GM12864 (cell line): ENCODE data around the gene COPS3.

Experiments
- DNase-seq: peaks from one replicate; pipeline ENCODE4 v3.0.0-alpha.2; 2011; ENCODE audit warnings: low read depth
- H3K4me3 ChIP-seq: 2 replicates; pipeline ENCODE4 v1.5.1; 2011; ENCODE audit warnings: mild to moderate bottlenecking, low read depth, low read length, control low read depth
- TF ChIP-seq, protein P1 (sequence below): IDR thresholded peaks from 2 replicates; pipeline ENCODE4 v1.5.1; 2011; ENCODE audit warnings: low read depth, mild to moderate bottlenecking, moderate library complexity, low read length, control low read depth, inconsistent platforms; ENCODE audit errors: missing control alignments

The COPS3 gene

DNA sequence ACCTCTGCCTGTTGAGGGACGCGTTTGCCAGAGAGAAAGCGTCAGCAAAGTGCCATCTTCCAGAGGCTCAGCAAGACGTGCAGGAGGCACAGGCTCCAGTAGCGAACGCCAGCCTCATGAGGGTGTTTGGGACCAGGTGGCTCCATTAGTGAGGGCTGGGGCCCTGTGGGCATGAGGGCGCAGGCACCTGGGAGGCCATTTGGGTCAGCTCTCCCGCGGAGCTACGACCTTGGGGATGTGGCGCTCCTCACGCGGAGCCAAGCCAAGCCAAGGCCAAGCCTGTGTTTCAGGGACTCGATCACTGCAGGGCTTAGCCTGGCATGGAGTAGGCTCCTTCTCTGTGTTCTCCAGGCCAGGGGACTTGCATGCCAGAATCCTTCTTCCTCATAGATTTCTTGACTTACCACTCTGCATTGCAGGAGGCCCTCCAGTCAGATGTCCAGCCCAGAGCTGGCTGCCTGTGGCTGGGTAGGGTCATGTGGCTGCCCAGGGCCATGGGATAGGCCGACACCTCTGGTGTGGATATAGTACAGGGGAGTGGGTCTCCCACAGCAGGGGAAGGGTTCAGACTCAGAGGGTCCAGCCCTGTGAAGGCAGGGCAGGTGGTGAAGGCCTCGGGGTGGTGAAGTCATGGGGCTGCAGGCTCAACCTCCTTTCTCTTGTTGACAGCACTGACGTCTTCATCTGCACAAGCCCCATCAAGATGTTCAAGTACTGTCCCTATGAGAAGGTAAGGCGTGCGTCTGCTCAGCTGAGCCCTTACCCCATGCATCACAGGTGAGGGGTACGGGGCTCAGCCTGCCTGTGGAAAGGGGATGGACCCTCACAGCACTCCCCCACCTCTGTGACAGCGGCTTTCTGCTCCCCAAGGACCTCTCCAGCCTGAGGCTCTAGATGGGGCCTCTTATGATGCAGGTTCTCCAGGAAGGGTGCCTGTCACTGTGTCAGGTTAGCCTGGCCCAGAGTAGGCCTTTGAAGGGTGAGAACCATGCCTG, 41.8 kb upstream of the COPS3 start:
- H3K4me3 ChIP-seq: no peak overlapping the region
- no peak for DNase-seq
- TF ChIP-seq, protein P1, sequence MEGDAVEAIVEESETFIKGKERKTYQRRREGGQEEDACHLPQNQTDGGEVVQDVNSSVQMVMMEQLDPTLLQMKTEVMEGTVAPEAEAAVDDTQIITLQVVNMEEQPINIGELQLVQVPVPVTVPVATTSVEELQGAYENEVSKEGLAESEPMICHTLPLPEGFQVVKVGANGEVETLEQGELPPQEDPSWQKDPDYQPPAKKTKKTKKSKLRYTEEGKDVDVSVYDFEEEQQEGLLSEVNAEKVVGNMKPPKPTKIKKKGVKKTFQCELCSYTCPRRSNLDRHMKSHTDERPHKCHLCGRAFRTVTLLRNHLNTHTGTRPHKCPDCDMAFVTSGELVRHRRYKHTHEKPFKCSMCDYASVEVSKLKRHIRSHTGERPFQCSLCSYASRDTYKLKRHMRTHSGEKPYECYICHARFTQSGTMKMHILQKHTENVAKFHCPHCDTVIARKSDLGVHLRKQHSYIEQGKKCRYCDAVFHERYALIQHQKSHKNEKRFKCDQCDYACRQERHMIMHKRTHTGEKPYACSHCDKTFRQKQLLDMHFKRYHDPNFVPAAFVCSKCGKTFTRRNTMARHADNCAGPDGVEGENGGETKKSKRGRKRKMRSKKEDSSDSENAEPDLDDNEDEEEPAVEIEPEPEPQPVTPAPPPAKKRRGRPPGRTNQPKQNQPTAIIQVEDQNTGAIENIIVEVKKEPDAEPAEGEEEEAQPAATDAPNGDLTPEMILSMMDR: no peak

DNA sequence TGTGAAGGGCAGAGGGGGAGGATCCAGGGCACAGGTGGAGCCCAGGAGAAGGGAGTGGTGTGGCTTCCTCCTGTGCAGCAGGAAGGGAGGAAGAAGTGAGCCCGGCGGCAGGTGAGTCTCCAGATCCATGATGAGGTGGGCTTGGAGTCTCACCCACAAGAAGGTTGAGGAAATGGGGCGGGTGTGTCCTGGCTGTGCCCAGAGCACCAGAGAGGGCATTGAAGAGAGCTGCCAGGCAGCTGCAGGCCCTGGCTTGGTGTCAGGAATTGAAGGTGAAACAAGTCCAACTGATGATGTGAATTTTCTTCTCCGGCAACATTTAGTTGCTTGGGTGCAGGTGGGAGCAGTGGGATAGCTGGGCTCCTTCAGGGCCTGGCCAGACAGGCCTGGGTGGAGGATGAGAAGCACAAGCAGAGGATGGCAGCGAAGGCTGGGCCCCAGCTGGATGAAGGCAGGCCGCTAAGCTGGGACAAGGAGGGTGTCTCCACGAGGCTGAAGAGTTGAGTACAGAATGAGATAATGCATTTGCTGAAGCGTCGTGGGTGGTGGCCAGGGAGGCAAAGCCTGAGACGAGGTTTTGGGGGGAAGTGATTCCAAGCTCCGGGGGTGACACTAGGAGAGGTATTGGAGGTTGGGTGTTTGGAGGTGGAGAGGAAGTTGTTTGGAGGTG, 40.4 kb upstream of the COPS3 start:
- TF ChIP-seq, protein P1: no peak
- DNase-seq: no peak
- no peak overlapping the region for H3K4me3 ChIP-seq

DNA sequence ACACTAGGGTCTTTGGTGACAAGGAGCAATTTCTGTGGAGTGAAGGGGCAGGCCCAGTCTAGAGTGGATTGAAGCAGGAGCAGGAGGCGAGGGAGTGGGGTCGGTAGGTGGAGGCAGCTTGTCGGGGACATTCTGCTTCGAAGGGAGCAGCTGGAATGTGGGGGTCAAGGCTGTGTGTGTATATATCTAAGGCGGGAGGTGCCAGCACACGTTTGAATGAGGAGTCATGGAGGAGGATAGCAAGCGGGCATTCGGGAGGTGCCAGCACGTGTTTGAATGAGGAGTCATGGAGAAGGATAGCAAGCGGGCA, 39.8 kb upstream of the COPS3 start:
- no peak overlapping the region for H3K4me3 ChIP-seq
- TF ChIP-seq, protein P1: no peak
- DNase-seq: no peak

DNA sequence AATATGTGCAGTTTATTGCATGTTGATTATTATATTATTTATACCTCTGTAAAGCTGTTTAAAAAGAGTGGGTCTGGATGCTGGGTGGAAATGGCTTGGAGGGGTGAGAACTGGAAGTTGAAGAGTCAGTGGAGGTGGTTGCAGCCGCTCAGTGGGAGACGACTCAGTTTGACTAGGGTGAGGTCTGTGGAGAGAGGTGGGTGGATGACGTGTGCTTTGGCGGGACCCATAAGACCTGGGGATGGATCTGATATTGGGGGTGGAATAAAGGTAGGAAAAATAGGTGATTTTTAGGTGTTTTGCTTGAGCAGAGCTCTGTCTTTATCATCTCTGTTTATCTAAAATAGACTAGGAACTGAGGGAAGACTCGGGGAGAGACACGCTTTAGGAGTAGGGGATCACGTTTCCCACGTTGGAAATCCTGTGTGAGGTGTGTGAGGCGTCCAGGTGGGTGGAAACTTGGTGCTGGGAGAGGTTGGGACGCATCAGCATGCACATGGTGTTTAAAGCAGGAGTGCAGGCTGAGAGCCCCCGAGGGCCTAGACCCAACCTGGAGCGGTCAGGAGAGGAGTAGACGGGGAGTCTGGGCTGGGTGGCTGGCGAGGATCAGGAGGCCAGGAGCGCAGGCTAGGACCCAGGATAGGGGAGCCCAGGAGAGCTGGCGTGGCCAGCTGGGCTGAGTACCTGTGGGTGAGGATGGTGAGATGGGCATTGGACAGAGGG, 39.3 kb upstream of the COPS3 start:
- no peak for DNase-seq
- TF ChIP-seq, protein P1: no peak
- no peak overlapping the region for H3K4me3 ChIP-seq

DNA sequence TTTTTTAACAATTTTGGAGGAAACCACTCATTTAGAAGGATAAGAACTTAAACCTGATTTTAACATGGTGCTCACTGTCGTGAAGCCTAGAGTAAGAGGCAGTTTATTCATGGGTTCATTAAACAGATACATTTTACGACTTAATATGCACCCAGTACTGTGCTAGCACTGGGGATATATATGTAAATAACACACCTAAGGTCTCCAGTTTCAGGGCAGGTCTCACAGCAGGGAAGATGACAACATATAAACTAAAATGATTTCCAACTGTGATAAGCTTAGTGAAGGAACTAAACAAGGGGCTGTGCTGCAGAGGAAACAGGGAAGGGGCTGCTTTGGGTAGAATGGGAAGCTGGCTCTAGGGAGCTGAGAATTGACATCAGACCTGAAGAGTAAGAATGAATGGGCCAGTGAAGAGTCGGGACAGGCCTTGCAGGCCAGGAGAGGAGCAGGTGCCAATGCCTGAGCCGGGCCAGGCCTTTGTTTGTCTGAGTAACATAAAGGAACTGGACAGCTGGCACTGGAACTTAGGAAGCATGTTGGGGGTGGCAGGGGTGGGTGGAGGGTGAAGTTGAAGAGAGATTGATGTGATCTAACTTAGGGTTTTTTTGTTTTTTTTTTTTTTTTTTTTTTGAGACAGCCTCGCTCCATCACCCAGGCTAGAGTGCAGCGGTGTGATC, 34.2 kb upstream of the COPS3 start:
- H3K4me3 ChIP-seq: no peak overlapping the region
- TF ChIP-seq, protein P1: no peak
- no peak for DNase-seq

DNA sequence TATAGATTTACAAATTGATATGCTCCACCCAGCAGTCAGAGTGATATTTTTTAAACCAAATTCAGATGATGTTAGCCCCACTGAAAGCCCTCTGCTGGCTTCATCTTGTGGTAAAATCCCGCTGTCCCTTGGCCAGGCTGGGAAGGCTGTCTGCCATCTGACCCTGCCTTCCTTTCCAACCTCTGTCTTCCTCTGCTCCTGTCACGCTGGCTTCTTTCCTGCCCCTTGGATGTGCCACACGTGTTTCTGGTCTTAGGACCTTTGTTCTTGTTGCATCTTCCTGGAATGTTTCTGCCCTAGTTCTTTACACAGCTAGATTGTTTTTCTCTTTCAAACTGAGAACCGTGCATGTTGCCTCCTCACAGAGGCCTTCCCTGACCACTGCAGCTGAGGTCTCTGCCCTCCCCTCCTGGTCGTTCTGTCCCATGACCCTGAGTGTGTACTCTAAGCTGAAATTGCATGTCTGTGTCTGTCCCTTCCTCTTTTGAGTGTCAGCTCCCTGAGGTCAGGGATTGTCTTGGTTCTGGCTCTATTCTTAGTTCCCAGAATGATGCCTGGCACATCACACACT, 33.5 kb upstream of the COPS3 start:
- H3K4me3 ChIP-seq: no peak overlapping the region
- no peak for DNase-seq
- TF ChIP-seq, protein P1: no peak
